Measurements from ENCODE around the gene WSCD2.

The WSCD2 gene

GRCh38 chr12:108231909-108232434 is 102.9 kb downstream of the WSCD2 start:
- Mint-ChIP-seq H3K4me3 (no peak overlapping the region), H3K36me3 (ENCODE audit: low read depth) (no peaks in the 10 kb centered on the region), H3K9me3 (no peaks in the 10 kb centered on the region), H3K4me1 (no peaks in the 10 kb centered on the region), H3K27ac (no peak overlapping the region), H3K27me3 (ENCODE audit: low read depth) (peaks cover 28% of the 10 kb centered on the region)
- TF ChIP-seq CTCF (IDR thresholded peaks at IDR 0.05; ENCODE audit: unreplicated experiment in 3 of 3), result no peak

- Mint-ChIP-seq H3K4me1 (no peaks in the 10 kb centered on the region), H3K9me3 (peaks cover 4% of the 10 kb centered on the region), H3K27me3 (ENCODE audit: low read depth) (peaks cover 33% of the 10 kb centered on the region), H3K27ac (no peak overlapping the region), H3K4me3 (no peak overlapping the region), H3K36me3 (ENCODE audit: low read depth) (no peaks in the 10 kb centered on the region)
- no peak for TF ChIP-seq CTCF (IDR thresholded peaks at IDR 0.05; ENCODE audit: unreplicated experiment in 3 of 3)
Measured at GRCh38 chr12:108232565-108232964, 103.5 kb downstream of the WSCD2 start.

GRCh38 chr12:108234158-108234557 is 105.1 kb downstream of the WSCD2 start:
- TF ChIP-seq CTCF (IDR thresholded peaks at IDR 0.05; ENCODE audit: unreplicated experiment in 3 of 3), result no peak
- Mint-ChIP-seq H3K27ac (no peak overlapping the region), H3K27me3 (ENCODE audit: low read depth) (peaks cover 46% of the 10 kb centered on the region), H3K4me3 (no peak overlapping the region), H3K4me1 (no peaks in the 10 kb centered on the region), H3K9me3 (peaks cover 9% of the 10 kb centered on the region), H3K36me3 (ENCODE audit: low read depth) (no peaks in the 10 kb centered on the region)

- no peak for TF ChIP-seq CTCF (IDR thresholded peaks at IDR 0.05; ENCODE audit: unreplicated experiment in 3 of 3)
- peaks cover 51% of the 10 kb centered on the region for H3K27me3 Mint-ChIP-seq (ENCODE audit: low read depth)
- H3K36me3 Mint-ChIP-seq (ENCODE audit: low read depth), result no peaks in the 10 kb centered on the region
- peaks cover 9% of the 10 kb centered on the region for H3K9me3 Mint-ChIP-seq
- H3K4me3 Mint-ChIP-seq, result no peak overlapping the region
- no peak overlapping the region for H3K27ac Mint-ChIP-seq
- no peaks in the 10 kb centered on the region for H3K4me1 Mint-ChIP-seq
Measured at GRCh38 chr12:108235197-108235984, 106.3 kb downstream of the WSCD2 start.

GRCh38 chr12:108235985-108236263 is 106.8 kb downstream of the WSCD2 start:
- Mint-ChIP-seq H3K36me3 (ENCODE audit: low read depth) (no peaks in the 10 kb centered on the region), H3K4me1 (no peaks in the 10 kb centered on the region), H3K9me3 (peaks cover 9% of the 10 kb centered on the region), H3K27ac (no peak overlapping the region), H3K27me3 (ENCODE audit: low read depth) (peaks cover 53% of the 10 kb centered on the region), H3K4me3 (no peak overlapping the region)
- TF ChIP-seq CTCF (IDR thresholded peaks at IDR 0.05; ENCODE audit: unreplicated experiment in 3 of 3), result no peak

GRCh38 chr12:108236366-108236765 is 107.3 kb downstream of the WSCD2 start:
- TF ChIP-seq CTCF (IDR thresholded peaks at IDR 0.05; ENCODE audit: unreplicated experiment in 3 of 3), result no peak
- no peaks in the 10 kb centered on the region for H3K4me1 Mint-ChIP-seq
- no peak overlapping the region for H3K27ac Mint-ChIP-seq
- peaks cover 9% of the 10 kb centered on the region for H3K9me3 Mint-ChIP-seq
- no peaks in the 10 kb centered on the region for H3K36me3 Mint-ChIP-seq (ENCODE audit: low read depth)
- peaks cover 58% of the 10 kb centered on the region for H3K27me3 Mint-ChIP-seq (ENCODE audit: low read depth)
- H3K4me3 Mint-ChIP-seq, result no peak overlapping the region
